GM12878 (cell line): ENCODE data around the gene ENDOV.

Experiments
- EZH2 ChIP-seq: IDR thresholded peaks from 2 replicates; pipeline ENCODE4 v1.6.1; 2012; ENCODE audit warnings: low read depth, mild to moderate bottlenecking, control low read depth, inconsistent platforms, low read length, borderline replicate concordance; ENCODE audit not compliant: control insufficient read depth
- MAX ChIP-seq: IDR thresholded peaks from 2 replicates; pipeline ENCODE4 v1.6.1; 2012; ENCODE audit warnings: low read depth, low read length, improper control_type of control experiment
- NBN ChIP-seq: fragments of 450-650 bp; IDR thresholded peaks from 2 replicates; pipeline ENCODE4 v1.6.1; 2016
- POLR2A ChIP-seq: IDR thresholded peaks from 2 replicates; pipeline ENCODE4 v1.6.1; 2011; ENCODE audit warnings: low read depth, mild to moderate bottlenecking, low read length

- no peak for TF ChIP-seq EZH2
- no peak for TF ChIP-seq MAX
- no peak for TF ChIP-seq POLR2A
- TF ChIP-seq NBN = no peak
Measured at GRCh38 chr17:80460429-80460834, 45.5 kb downstream of the ENDOV start.
